HG03095 (cell line): ENCODE data around the gene TDRD1.

ENCODE experiments used
- ATAC-seq: cut with Tn5 transposase; IDR thresholded peaks from one replicate; pipeline ENCODE4 v1.9.1; 2021; ENCODE audit warnings: moderate library complexity; ENCODE audit not compliant: unreplicated experiment

Gene TDRD1

GRCh38 chr10:114234132-114234531, 55.0 kb downstream of the TDRD1 start:
- ATAC-seq, result no peak

DNA sequence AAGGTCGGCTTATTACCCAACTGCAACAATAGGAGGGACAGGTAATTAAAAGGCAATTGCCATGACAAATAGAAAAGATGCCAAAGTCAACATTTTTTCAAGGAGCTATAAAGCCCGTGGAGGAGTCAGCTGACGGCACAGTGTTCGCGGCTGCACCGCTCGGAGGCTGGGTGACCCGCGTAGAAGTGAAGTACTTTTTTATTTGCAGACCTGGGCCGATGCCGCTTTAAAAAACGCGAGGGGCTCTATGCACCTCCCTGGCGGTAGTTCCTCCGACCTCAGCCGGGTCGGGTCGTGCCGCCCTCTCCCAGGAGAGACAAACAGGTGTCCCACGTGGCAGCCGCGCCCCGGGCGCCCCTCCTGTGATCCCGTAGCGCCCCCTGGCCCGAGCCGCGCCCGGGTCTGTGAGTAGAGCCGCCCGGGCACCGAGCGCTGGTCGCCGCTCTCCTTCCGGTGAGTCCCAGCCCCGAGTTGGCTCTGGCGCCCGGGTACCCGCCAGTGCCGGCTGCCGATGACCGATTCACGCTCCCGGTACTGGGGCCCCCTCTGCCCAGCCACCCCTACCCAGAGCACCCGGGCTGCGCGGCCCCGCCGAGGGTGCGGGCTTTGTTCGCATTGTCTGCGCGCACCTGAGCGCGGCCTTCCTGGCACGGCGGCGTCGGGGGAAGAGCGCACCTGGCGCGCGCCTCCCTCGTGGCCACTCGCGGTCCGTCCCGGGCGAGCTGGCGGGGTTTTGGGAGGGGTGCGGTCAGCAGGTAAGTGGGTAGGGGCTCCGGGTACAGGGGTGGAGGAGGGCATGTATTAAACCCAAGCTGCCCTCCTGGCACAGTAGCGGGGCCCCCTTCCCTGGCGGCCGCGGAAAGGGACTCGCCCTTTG, 60.2 kb downstream of the TDRD1 start, which contains the start of gene VWA2:
VWA2 (plus strand) TSS at position 138 of the 877 bp plus-strand sequence. CDS start 9,460 bp downstream, outside the sequence.
- ATAC-seq, result no peak

DNA sequence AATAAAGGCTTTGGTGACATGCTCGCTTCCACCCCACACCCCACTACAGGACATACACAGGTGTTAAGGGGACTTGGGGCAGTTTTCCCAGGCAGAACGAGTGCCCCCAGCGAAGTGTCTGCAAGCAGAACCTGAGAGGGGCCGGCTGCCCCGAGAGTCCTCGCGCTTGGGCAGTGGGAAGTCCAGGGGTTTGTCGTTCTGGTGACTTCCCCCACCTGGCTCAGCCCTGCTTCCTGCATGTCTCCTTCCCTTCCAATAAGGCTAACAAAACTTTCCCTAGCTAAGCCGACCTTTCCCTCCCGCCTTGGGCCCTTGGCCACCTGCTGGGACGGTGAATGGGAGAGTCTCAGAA, 60.8 kb downstream of the TDRD1 start:
- ATAC-seq, result no peak

DNA sequence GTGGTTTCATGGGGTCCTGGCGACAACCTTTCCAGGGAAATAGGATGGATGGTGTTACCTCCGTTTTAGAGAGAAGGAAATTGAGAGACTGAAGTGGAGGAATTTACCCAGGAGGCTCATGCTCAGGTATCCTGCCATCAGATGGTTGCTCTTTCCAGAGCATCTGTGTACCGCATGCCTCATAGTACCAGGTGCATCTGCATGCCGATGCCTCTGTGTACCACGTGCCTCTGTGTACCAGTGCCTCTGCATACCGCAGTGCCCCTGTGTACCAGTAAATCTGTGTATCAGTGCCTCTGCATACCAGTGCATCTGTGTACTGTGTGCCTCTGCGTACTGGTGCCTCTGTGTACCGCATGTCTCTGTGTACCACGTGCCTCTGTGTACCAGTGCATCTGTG, 63.1 kb downstream of the TDRD1 start:
- no peak for ATAC-seq

DNA sequence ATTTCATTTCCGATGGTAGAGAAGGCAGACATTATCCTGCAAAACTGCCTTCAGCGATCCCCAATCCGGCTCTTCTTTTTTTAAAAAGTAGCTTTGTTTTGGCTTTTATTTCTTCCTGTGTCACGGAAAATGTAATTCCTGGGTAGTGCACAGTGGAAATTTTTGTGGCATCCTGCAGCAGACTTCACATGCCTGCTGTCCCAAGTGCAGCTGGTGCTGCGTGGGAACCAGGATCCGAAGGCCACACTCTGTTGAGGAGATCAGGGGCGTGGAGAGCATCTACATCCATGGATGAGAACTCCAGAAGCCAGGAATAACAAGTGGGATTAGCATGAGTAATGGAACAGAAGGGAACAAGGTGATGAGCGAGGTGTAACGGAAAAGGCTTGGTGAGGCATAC, 64.5 kb downstream of the TDRD1 start:
- no peak for ATAC-seq

- ATAC-seq, result no peak
These were observed 65.0 kb downstream of the TDRD1 start for GRCh38 chr10:114244126-114244525.

DNA sequence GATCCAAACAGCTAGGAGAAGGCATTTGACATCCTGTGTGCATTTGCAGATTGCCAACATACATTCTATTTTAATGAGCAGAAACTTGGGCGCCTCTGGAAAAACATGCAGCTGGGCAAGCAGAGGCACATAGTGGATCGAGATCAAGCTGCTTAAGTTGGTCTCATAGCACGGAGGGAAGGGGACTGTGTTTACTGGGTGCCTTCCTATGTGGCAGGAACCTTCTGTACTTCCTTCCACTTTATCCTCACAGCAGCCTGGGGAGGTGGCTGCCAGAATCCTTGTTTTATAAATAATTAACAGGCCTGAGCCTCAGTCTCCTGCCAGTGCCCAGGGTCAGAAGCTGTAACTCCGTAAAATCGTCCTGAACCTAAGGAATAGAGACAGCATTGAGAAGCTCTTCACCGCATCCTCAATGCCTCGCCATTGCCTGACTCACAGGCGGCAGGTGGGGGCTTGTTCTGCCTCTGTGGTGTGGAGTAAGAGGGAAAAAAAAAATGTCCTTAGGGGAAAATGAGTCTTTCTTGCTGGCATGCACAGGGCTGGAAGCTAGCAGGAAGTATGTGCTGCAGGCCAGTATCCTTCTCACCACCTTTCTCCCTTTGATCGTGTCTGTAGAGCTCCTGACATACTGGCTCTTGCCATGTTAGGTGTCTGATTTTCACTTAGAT, 66.1 kb downstream of the TDRD1 start:
- no peak for ATAC-seq

DNA sequence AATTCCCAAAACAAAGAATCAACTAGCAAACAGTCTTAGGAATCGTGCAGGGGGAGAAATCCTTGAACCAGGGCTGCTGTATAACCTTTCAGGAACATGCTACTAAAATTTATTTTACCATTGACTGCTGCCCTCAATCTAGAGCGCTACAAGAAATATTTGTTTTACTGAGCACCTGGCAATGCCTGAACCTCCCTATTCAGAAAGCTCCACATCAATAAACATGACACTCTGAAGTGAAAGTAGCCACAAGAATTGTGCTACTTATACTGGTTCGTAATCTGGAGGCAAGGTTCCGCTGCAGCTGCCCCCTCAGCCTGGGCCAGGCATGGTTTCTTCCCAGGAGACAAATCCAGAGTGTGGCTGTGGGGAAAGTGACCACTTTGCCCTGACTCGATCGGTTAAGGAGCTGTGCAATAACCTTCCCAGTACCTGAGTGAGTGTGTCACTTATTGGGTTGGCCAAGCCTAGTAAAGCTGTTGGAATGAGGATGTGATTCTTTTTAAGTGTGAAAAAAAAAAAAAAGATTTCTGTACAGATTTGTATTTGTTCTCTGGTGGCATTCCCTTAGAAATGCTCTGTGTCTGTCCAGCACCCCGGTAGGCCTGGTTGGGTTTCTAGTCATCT, 67.6 kb downstream of the TDRD1 start:
- ATAC-seq, result no peak

DNA sequence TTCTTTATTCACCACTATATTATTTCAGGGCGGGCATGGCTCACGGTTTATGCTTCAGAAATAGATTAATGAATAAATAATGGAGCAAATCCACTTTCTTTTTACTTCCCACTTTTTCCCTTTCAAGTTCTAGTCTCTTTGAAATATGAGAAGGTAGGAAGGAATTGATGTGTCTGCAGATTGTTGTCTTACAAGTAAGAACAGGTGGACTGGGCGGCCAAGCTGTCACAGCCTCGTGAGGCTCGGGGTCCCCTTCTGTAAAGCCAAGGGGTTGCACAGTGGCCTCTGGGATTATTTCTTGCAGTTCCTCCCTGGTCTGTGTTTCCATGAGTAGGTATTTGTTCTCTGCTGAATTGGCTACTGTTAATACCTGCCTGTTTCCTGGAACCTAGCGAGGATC, 71.1 kb downstream of the TDRD1 start:
- no peak for ATAC-seq

DNA sequence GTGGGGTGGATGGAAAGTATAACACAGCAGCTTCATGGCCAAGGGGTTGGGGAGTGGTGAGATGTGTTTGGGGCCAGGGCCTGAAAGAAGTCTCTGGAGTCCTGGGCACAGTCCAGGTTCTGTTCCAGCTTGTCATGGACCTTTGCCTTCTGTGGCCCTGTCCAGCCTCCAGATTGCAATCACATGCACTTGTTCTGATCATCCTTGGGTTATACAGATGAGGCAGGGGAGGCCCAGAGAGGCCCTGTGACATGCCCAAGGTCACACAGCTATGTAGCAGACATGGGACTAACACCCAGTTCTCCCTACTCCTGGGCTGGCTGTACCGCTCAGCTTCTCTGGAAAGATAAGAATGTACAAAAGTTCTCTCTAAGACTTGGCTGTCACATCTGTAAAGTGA, 71.6 kb downstream of the TDRD1 start:
- no peak for ATAC-seq

GRCh38 chr10:114252092-114252491, 72.9 kb downstream of the TDRD1 start:
- ATAC-seq, result no peak

GRCh38 chr10:114252883-114253282, 73.7 kb downstream of the TDRD1 start:
- no peak for ATAC-seq

DNA sequence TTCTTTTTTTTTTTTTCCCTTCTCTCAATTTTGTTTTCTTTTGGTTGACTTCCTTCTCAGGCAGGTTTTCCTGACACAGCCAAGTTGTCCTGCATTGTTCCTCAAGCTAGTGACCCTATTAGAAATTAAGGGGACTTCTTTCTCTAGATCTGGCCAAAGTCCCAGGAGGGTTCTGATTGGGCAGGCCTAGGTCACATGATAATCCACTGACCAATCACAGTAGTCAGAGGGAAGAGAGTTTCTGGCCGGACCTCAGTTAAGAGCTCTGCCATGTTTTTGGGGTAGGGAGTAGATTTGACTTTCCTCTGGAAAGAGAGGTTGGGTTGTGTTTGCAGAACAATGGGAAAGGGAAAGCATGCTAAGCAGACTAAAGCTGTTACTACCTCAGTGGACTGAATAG, 76.1 kb downstream of the TDRD1 start:
- ATAC-seq, result no peak

DNA sequence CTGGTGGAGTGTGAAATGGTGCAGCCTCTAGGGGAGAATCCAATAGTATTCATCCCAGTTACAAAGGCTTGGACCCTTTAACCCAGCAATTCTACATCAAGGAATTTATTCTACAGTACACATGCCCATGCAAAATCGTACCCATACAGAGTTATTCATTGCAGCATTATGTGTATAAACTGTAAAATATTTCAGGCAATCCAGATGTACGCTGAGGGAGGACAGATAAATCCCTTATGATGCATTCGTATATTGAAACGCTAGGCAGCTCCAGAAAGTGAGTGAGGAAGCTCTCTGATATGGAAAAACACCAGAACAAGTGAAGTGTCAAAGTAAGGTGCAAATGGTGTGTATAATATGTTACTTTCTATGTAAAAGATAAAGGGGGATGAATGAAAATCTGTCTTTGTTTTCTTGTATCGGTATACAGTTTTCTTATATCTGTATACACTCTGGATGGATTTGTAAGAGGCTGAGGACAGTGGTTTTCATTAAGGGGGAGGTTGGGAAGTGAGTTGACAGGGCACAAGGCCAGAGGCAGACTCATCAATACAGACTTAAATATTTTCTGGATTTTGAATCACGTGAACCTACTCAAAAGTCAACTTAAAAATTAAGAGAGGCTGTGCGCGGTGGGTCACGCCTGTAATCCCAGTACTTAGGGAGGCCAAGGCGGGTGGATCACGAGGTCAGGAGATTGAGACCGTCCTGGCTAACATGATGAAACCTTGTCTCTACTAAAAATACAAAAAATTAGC, 77.0 kb downstream of the TDRD1 start:
- no peak for ATAC-seq

DNA sequence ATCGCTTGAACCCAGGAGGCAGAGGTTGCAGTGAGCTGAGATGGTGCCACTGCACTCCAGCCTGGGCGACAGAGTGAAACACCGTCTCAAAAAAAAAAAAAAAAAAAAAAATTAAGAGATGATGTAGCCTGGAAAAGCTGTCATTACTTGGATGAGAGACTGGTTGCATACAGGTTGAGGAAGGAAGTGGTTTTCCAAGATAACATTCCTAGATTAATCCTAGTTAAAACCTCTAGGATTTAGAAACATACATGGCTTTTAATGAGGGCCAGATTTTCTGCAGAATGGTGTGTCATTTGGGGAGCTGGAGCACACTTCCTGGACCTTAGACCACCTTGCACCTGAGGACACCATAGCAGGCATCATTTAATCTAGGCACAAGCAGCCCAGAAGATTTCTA, 77.7 kb downstream of the TDRD1 start:
- no peak for ATAC-seq

DNA sequence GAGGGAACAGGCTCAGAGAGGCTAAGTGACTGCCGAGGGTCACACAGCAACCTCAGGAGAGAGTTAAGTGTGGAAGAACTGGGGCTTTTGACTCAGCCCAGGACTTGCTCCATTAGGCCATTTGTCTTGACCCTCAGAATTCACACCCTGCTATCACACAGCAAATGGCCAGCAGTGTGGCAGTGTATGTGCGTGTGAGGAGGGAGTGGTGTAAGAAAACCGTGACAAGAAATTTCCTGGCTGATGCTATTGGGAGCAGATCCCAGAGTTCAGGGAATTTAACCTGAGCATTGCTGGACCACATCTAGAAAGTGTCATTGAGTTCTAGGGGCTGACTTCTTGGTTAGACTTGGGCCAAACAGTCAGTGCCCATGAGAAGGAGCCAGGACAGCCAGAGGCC, 78.3 kb downstream of the TDRD1 start:
- ATAC-seq, result no peak

GRCh38 chr10:114258274-114258840, 79.2 kb downstream of the TDRD1 start:
- ATAC-seq, result no peak

- no peak for ATAC-seq
These were observed 80.7 kb downstream of the TDRD1 start for GRCh38 chr10:114259824-114260223.

DNA sequence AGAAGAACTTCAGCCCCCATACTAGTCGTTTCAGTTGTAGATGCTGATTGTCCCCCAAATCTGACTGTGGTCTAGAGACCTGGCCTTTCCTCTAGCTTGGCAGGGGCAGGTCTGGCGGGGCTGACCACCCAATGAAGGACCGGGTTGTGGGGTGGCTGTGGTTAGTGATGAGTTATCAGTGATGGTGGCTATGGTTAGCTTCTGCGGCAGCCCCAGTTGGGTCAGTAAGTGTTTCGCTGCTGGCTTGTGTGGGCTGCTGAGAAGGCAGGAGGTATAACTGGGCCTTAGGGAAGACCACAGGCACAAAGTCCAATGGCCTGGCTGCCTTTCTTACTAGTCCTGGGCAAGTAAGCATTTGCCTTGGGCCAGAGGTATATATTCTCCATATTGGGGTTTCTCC, 81.2 kb downstream of the TDRD1 start:
- ATAC-seq, result no peak

DNA sequence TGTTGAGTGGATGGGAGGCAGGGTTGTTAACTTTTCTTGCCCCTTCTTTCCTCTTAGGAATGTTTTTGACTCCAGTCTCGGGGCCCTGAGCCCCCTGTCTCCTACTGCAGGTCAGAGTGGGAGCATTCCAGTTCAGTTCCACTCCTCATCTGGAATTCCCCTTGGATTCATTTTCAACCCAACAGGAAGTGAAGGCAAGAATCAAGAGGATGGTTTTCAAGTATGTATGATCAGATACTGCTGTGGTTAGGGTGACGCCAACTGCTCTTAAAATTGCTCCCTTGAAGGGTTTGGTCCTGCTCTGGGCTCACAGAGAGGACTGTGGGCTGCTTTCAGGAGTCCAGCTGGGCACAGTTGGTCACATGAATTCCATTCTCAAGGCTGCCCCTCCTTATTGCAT, 81.9 kb downstream of the TDRD1 start:
- no peak for ATAC-seq

GRCh38 chr10:114262496-114262895, 83.3 kb downstream of the TDRD1 start:
- no peak for ATAC-seq
